MV-4-11 (cell line): Measurements from ENCODE around the gene NUP160.
"Not testable (repeated sequence)": the region's sequence is repeated elsewhere in the genome, so short reads cannot be mapped to it uniquely, and the experiment has no call there.

Experiments
- DNase-seq: peaks from one replicate; lab custom pipeline; 2025; lab: John Stamatoyannopoulos, UW

NUP160 gene, protein sequence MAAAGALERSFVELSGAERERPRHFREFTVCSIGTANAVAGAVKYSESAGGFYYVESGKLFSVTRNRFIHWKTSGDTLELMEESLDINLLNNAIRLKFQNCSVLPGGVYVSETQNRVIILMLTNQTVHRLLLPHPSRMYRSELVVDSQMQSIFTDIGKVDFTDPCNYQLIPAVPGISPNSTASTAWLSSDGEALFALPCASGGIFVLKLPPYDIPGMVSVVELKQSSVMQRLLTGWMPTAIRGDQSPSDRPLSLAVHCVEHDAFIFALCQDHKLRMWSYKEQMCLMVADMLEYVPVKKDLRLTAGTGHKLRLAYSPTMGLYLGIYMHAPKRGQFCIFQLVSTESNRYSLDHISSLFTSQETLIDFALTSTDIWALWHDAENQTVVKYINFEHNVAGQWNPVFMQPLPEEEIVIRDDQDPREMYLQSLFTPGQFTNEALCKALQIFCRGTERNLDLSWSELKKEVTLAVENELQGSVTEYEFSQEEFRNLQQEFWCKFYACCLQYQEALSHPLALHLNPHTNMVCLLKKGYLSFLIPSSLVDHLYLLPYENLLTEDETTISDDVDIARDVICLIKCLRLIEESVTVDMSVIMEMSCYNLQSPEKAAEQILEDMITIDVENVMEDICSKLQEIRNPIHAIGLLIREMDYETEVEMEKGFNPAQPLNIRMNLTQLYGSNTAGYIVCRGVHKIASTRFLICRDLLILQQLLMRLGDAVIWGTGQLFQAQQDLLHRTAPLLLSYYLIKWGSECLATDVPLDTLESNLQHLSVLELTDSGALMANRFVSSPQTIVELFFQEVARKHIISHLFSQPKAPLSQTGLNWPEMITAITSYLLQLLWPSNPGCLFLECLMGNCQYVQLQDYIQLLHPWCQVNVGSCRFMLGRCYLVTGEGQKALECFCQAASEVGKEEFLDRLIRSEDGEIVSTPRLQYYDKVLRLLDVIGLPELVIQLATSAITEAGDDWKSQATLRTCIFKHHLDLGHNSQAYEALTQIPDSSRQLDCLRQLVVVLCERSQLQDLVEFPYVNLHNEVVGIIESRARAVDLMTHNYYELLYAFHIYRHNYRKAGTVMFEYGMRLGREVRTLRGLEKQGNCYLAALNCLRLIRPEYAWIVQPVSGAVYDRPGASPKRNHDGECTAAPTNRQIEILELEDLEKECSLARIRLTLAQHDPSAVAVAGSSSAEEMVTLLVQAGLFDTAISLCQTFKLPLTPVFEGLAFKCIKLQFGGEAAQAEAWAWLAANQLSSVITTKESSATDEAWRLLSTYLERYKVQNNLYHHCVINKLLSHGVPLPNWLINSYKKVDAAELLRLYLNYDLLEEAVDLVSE (N-terminal part only)

DNA sequence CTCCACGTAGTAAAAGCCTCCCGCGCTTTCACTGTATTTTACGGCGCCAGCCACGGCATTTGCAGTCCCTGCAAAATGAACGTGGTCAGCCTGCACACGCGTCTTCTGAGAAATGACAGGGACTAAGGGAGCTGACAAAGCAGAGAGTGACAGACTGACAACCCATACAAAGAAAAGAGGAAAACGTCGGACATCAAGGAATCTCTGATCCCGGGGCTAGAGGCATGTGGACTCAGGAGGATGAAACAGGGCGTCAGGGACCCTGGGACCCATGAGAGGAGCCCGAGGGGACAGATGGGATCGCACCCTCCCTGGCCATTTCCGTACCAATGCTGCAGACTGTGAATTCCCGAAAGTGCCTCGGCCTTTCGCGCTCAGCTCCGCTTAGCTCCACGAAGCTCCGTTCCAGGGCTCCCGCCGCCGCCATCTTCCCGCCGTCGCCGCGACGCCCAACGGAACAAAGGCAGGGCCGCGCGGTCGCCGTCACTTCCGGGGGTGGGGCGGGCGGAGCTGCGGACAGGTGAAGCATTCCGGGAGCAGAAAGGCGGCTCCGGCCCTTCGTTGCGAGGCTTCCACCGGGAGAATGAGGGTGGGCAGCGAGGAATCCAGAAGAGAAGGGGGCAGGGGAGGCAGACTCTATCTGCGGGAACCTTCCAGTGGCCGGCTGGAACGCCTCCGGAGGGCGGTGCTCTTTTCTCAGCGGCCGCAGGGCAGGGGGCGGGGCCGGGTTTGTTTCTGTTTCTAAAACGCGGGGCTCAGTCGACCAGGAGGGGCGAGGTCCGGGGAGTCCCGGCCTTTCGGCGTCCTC is at the start of gene NUP160:
Gene NUP160, minus strand, starts transcription at position 459 of the 808 bp plus-strand sequence. Its CDS starts 32 bp downstream, at position 427.
- DNase-seq: peak; percentile 56

DNA sequence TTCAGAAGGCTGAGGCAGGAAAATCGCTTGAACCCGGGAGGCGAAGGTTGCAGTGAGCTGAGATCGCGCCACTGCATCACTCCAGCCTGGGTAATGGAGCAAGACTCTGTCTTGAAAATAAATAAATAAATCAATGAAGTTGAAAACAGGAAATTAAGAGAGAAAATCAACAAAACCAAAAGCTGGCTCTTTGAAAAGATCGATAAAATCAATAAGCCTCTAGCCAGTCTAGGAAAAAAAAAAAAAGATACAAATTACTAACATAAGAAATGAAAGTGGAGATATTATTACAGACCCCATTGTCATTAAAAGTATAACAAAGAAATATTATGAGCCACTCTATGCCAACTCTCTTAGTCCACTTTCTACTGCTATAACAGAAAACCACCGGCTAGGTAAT is 48.0 kb upstream of the NUP160 start:
- DNase-seq: no peak

DNA sequence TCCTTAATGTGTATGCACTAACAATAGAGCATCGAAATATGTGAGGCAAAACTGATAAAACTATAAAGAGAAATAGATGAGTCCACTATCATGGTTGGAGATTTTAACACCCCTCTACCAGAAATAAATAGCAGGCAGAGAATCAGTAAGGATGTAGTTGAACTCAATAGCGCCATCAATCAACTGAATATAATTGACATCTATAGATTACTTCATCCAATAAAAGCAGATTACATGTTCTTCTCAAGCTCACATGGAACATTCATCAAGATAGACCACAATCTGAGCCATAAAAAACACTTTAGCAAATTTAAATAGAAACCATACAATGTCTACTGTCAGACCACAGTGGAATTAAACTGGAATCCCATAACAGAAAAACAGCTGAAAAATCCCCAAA is 46.9 kb upstream of the NUP160 start:
- DNase-seq: no peak

DNA sequence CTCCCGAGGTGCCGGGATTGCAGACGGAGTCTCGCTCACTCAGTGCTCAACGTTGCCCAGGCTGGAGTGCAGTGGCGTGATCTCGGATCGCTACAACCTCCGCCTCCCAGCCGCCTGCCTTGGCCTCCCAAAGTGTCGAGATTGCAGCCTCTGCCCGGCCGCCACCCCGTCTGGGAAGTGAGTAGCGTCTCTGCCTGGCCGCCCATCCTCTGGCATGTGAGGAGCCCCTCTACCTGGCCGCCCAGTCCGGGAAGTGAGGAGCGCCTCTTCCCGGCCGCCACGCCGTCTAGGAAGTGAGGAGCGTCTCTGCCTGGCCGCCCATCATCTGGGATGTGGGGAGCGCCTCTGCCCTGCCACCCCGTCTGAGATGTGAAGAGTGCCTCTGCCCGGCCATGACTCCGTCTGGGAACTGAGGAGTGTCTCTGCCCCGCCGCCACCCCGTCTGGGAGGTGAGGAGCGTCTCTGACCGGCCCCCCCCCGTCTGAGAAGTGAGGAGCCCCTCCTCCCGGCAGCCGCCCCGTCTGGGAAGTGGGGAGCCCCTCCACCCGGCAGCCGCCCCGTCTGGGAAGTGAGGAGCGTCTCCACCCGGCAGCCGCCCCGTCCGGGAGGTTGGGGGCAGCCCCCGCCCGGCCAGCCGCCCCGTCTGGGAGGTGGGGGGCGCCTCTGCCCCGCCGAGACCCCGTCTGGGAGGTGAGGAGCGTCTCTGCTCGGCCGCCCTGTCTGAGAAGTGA is 44.6 kb upstream of the NUP160 start:
- not testable (repeated sequence) for DNase-seq

DNA sequence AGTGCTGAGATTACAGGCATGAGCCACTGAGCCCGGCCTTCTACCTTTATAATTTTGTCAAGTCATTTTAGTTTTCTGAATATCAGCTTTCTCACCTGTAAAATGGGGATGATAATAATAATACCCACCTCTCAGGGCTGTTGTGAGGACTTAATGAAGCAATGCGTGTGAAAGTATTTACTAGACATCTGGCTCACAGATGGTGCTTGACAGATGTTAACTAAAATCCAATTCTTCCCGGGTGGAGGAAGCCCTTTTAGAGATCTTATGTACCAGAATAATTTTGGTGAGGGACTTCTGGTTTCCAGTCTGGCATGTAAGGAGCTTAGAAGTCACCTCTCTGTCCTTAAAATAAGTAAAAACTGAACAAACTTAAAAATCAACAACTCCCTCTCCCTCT is 43.7 kb upstream of the NUP160 start:
- DNase-seq: no peak

DNA sequence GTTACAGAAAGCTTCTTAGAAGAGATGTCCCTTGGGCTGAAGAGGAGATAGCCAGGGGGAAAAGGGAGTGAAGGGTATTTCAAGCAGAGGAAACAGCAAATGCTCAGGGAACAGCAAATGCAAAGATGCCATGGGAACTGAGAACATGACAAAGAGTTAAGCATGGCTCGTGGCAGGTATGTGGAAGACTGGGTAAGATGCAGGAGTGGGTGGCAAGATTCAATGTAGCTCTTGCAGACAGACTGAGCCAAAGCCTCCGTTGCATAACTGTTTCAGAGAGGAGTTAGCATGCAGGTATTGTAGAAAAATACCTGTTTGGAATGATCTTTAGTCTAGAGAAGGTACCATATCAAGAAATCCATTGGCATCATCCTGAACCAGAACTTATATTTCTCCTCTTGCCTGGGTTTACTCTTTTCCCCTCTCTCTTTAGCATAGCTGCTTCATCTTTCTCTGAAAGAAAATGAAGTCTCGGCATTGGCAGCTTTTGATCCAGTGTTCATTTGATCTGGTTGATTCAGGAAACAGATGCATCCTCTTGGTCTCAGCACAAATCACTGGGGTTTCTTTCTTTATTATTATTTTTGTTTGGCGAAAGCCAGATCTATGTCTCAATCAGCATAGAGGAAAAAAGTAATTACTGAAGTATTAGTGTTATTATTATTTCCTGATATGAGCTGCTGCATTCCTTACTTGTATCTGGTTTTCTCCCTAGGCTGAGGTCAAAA is 41.7 kb upstream of the NUP160 start:
- DNase-seq: no peak

DNA sequence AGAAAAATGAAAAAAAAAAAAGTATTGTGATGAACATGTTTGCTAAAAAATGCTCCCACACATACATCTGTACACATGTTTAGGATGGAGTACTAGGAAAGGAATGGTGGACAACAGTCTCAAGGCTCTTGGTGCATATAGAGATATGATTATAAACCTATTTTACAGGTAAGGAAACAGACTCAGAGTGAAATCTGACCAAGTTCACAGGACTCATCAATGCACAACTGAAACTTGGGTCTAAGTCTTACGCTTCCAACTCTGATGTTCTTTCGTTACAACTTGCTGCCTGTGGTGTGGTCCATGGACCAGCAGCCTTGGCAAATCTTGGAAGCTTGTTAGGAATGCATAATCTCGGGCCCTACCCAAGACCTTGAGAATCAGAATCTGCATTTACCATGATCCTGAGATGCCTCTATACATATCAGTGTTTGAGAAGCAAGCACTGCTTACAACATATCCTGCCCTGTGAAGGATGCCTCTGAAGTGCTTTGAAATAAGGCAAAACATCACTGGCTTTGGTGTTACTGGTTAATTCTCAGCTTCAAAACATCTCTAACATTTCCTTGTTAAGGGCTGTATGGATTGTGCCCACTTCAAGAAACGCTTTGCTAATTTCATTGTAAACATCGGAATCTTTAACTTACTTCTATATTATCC is 39.9 kb upstream of the NUP160 start:
- DNase-seq: no peak

DNA sequence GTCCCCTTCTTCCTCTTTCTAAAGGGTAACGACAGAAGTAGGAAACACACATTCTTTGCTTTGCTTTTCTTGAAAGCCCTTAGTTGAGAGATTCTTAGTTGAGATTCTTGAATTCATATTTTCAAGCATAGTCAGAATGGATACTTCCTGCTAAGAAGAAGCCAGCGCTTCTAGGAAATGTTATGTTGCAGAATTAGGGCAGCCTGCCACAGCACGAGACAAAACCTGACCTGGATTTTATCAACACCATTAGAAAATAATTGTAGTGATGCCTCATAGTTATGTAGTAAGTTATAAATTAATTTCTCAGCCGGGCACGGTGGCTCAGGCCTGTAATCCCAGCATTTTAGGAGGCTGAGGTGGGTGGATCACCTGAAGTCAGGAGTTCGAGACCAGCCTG is 37.9 kb upstream of the NUP160 start:
- DNase-seq: peak; percentile 5

DNA sequence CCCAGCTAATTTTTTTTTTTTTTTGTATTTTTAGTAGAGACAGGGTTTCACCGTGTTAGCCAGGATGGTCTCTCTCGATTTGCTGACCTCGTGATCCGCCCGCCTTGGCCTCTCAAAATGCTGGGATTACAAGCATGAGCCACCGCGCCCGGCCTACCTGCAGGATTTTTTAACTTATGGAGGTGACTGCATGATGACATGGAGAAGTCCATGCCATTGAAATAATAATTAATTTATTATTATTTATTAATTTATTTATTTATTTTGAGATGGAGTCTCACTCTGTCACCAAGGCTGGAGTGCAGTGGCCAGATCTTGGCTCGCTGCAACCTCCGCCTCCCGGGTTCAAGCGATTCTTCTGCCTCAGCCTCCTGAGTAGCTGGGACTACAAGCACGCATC is 34.3 kb upstream of the NUP160 start:
- DNase-seq: not testable (repeated sequence)

DNA sequence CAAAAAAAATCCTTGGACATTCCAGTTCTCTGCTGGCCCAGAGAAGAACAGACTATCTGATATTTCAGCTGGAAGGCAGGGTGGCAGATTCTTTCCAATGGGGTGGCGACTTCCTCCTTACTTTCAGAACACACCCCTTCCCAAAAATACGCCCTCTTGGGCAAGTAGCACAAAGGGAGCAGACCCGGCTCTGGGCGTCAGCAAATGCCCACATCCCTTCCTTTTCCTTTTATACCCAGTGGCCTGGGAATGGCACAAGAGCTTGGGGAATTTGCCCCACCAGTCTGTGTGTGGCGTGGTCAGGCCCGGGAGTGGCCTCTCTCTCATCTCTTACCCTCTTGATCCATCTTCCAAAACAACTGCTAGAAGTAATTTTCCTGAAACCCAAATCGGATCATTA is 33.0 kb upstream of the NUP160 start:
- peak; percentile 30 for DNase-seq

DNA sequence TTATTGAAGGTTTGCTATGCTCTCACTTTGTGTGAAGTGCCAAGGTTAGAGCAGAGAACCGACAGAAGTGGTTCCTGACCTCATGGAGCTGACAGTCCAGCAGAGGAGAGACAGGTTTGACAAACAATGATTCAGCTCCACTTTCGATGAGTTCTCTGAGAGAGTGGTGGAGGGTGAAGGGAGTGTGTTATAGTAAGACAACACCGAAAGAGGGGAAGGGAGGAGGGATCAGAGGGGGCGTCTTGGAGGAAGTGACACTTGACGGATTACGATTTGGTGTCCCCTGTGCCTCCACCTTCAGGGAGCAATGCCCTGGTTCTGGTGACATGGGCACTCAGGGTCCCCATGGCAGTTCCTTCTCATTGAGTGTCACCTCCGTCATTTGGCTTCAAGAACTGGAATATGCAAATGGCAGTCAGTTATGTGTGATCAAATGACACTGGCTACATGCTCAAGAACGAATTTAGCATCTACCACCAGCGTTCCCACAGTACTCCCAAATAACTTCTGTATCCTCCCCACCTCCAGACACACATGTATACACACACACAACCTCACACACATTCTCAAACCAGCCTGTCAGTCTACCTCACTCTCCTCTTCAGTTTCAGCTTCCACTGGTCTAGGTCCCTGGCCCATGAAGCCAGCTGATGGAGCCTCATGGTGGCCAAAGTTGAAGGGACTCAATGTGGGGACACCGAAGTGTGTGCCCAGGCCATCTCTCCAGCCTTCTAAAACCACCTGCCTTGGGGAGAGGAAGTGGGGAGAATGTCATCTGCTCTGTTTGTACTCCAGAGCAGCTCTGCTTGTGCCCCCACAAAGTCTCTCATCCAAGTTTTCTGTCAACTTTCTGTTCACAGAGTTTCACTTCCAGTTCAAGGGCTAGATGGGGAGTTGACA is 31.4 kb upstream of the NUP160 start:
- DNase-seq: peak; percentile 90

DNA sequence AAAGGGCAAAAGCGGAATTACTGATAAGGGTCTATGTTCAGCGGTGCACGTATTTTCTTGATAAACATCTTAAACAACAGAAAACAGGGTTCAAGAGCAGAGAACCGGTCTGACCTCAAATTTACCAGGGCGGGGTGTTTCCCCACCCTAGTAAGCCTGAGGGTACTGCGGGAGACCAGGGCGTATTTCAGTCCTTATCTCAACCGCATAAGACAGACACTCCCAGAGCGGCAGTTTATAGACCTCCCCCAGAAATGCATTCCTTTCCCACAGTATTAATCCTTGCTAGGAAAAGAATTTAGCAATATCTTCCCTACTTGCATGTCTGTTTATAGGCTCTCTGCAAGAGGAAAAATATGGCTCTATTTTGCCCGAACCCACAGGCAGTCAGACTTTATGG is 27.7 kb upstream of the NUP160 start:
- DNase-seq: not testable (repeated sequence)

DNA sequence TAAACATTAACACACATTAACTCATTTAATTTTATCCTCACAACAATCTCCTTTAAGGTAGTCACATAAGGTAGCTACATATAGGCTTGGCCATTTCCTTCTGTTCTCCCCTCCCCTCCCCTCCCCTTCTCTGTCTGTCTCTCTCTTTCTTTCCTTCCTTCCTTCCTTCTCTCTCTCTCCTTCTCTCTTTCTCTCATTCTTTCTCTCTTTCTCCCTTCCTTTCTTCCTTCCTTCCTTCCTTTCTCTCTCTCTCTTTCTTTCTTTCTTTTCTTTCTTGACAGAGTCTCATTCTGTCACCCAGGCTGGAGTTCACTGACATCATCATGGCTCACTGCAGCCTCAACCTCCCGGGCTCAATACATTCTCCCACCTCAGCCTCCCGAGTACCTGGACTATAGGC is 22.3 kb upstream of the NUP160 start:
- no peak for DNase-seq

DNA sequence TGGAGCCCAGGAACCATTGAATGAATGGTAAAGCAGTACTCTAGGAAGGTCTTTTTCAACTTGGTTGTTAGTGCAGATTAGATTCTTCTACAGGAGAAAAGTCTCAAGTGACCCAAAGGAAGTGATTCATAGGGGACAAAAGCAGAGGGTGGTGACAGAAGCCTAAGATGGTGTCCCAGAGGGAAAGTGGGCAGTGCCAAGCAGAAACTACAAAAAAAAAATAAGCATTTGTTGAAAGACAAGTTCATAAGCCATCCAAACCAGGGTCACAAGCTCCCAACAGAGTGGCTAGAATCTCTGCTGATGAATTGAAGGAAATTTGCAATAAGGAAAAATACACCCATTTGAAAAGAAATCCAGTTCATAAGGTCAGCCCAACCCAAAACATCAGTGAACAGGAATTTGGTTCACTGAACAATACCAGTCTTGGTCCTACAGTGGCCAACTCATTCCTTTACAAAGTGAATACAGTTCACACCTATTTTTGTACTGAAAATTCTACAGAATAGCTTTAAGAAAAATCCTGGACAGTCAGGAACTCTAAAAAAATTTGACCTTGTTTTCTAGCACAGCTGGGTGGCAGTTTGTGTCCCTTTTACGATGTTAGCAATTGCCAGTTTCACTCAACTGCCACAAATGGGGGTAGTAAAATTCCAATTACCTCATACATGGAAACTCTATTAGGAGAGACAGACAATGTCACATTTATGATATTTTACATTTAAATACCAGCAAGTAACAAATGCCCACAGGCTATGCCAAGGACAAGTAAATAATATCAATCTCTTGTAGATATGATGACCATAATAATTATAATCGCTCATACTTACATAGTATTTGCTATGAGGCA is 21.6 kb upstream of the NUP160 start:
- peak; percentile 43 for DNase-seq

DNA sequence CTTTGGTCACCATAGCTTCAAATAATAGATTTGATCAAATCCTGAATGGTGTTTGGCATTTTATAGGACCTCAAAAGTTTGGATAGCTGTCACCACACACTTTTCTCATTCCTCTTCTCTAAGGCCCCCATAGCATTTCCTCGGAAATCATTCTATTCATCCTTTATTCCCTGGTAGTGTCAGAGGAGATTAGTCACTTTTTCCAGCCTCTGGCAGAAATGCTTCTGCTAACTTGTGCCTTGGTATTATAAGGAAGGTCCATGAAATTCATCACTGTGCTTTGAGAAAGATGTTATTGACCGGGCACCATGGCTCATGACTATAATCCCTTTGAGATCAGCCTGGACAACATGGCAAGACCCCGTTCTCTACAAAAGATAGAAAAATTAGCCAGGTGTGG is 19.7 kb upstream of the NUP160 start:
- DNase-seq: no peak

DNA sequence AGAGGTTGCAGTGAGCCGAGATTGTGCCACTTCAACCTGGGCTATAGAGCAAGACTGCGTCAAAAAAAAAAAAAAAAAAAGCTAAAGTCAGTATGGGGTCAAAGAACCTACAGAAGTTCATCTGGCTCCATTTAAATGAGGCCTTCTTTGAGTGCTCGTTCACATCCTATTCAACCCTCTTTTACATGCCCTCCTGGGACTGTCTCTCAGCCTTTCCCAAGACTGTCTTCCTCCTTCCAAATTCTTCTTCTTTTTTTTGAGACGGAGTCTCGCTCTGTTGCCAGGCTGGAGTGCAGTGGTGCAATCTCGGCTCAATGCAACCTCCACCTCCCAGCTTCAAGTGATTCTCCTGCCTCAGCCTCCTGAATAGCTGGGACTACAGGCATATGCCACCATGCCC is 18.7 kb upstream of the NUP160 start:
- DNase-seq: not testable (repeated sequence)

DNA sequence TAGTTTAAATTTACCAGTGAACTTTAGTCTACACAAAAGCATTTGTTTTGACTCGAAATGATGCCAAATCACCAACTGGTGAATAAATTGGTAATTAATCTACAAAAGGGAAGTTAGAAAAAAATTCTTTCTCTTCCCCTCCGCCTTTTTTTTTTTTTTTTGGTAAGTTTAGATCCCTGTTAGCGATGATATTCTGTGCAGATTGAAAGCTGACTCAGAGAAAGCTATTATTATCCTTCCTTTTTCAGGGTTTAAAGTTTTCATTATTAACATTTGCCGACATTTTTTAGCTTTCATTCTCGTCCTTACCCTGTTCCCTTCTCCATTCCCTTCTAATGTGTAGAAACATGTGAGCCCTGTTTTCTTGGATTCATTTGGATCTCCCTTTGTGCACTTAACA is 16.8 kb upstream of the NUP160 start:
- DNase-seq: peak; percentile 75
